ENCODE data around the gene JAZF1.

GRCh38 chr7:28123752-28124151, 56.8 kb downstream of the JAZF1 start:
- TF ChIP-seq EZH2 (IDR thresholded peaks at IDR 0.05; ENCODE audit: insufficient read depth, poor library complexity, severe bottlenecking): no peak
- TF ChIP-seq EZH2phosphoT487 (IDR thresholded peaks at IDR 0.05; ENCODE audit: insufficient read depth, low read depth): no peak

All from GM23248 (cell line).